Adrenal gland (tissue), 5 donors: ENCODE results near the gene KIAA0753.

Source experiments
- CTCF ChIP-seq, 6 experiments: fragments of 450-650 bp in 4 of 6; fragments of 200-600 bp in 2 of 6; sonication (generic) in 1 of 6; IDR thresholded peaks; 1 replicate in 5 of 6; 2 replicates in 1 of 6; pipeline versions ENCODE4 v1.5.1 to v1.8.0; 2016 to 2021; ENCODE audit warnings: antibody characterized with exemption in 6 of 6, mild to moderate bottlenecking in 2 of 6, moderate library complexity in 1 of 6
- POLR2A ChIP-seq, 2 donors: fragments of 450-650 bp; IDR thresholded peaks; one replicate each; pipeline ENCODE4 v1.6.1; 2017; ENCODE audit warnings: antibody characterized with exemption in 2 of 2, mild to moderate bottlenecking in 2 of 2, moderate library complexity in 1 of 2
- donor health status: DM: no; HTN: no; CAD: no.

- TF ChIP-seq CTCF (IDR thresholded peaks at IDR 0.05) (no peak), POLR2A (IDR thresholded peaks at IDR 0.05) (no peak)
These were observed 27.0 kb upstream of the KIAA0753 start for GRCh38 chr17:6667516-6667915.
